GM12878 (cell line): ENCODE measurements around the gene GFRA1. TPM values are rescaled to one million over a fixed set of nuclear protein-coding genes. Genes with fewer than 3 reads are reported as not detected.

Experiments used
- ATAC-seq: fragments of 200-7000 bp; cut with Tn5 transposase; 3 replicates; pipeline ENCODE4 v1.9.1; 2020; ENCODE audit warnings: mild to moderate bottlenecking, moderate library complexity
- BruUV-seq: library from RNA; stranded (reverse); fragments of 400-500 nt; replicated peaks from 2 replicates; lab custom pipeline; 2021; lab: Mats Ljungman, UMichigan
- CTCF ChIA-PET: fragments of 300-600 bp; sonication (Branson Sonifier 250); formaldehyde crosslinking; extraction: SDS; loops from one replicate; lab custom pipeline; 2021; ENCODE audit warnings: inconsistent platforms; lab: Yijun Ruan, JAX
- POLR2A ChIA-PET: fragments of 350-600 bp; formaldehyde crosslinking; extraction: SDS; loops from one replicate; lab custom pipeline; 2021; ENCODE audit warnings: inconsistent platforms; lab: Charles Lee
- RAD21 ChIA-PET: fragments of 300-600 bp; sonication (Branson Sonifier 250); formaldehyde crosslinking; loops from one replicate; lab custom pipeline; 2023; ENCODE audit warnings: antibody characterized with exemption; ENCODE audit not compliant: unreplicated experiment; lab: Charles Lee
- SMC1A ChIA-PET: fragments of 300-600 bp; sonication (Branson Sonifier 250); formaldehyde crosslinking; loops from one replicate; lab custom pipeline; 2023; ENCODE audit not compliant: unreplicated experiment, uncharacterized antibody; lab: Charles Lee
- DNase-seq: peaks from one replicate; pipeline ENCODE4 v3.0.0-alpha.2; 2011; ENCODE audit warnings: low read depth, low spot score
- FAIRE-seq: peaks from 3 replicates; lab custom pipeline; 2011; peaks lifted over from hg19 to GRCh38; lab: Jason Lieb, UNC
- H2AFZ ChIP-seq: 2 replicates; pipeline ENCODE4 v1.6.0; 2011; ENCODE audit warnings: low read depth, low read length, control low read depth; ENCODE audit not compliant: control insufficient read depth
- H3K27ac ChIP-seq: 2 replicates; pipeline ENCODE4 v1.5.1; 2011; ENCODE audit warnings: control low read depth; ENCODE audit not compliant: control insufficient read depth, insufficient read depth
- H3K27me3 ChIP-seq, 2 experiments: replicated peaks in 1 of 2; 2 replicates each; pipeline versions ENCODE4 v1.6.0 to v1.6.1; 2011; ENCODE audit warnings: low read length in 1 of 2; ENCODE audit not compliant: control insufficient read depth in 2 of 2, insufficient read depth in 2 of 2
- H3K36me3 ChIP-seq, 2 experiments: 2 replicates each; pipeline ENCODE4 v1.5.1; 2011; ENCODE audit warnings: low read length in 1 of 2; ENCODE audit not compliant: control insufficient read depth in 2 of 2, insufficient read depth in 2 of 2
- H3K4me1 ChIP-seq: 2 replicates; pipeline ENCODE4 v1.6.1; 2011; ENCODE audit warnings: mild to moderate bottlenecking, low read length, moderate library complexity, mixed read lengths; ENCODE audit not compliant: control insufficient read depth, insufficient read depth
- H3K4me2 ChIP-seq: 2 replicates; pipeline ENCODE4 v1.6.0; 2011; ENCODE audit warnings: control low read depth; ENCODE audit not compliant: control insufficient read depth, insufficient read depth
- H3K4me3 ChIP-seq: fragments of 200-600 bp; sonication (generic); 2 replicates; pipeline ENCODE4 v1.5.1; 2016
- H3K79me2 ChIP-seq: 2 replicates; pipeline ENCODE4 v1.6.0; 2011; ENCODE audit warnings: low read length; ENCODE audit not compliant: control insufficient read depth, insufficient read depth
- H3K9ac ChIP-seq: 2 replicates; pipeline ENCODE4 v1.8.0; 2011; ENCODE audit warnings: low read length, control low read depth, mixed read lengths; ENCODE audit not compliant: control insufficient read depth, insufficient read depth
- H3K9me3 ChIP-seq: replicated peaks from 3 replicates; pipeline ENCODE4 v1.5.1; 2011; ENCODE audit warnings: mild to moderate bottlenecking, low read length; ENCODE audit not compliant: control insufficient read depth, insufficient read depth
- H4K20me1 ChIP-seq: 2 replicates; pipeline ENCODE4 v1.6.0; 2011; ENCODE audit not compliant: control insufficient read depth, insufficient read depth
- CBX3 ChIP-seq: fragments of 200-600 bp; sonication (generic); IDR thresholded peaks from 2 replicates; pipeline ENCODE4 v1.6.1; 2016; ENCODE audit warnings: low read depth, borderline replicate concordance
- CHD4 ChIP-seq: fragments of 200-600 bp; sonication (generic); IDR thresholded peaks from 2 replicates; pipeline ENCODE4 v1.6.1; 2016; ENCODE audit warnings: mild to moderate bottlenecking
- RELA ChIP-seq: fragments of 450-650 bp; IDR thresholded peaks from 2 replicates; pipeline ENCODE4 v1.8.0; 2014; ENCODE audit warnings: borderline replicate concordance; ENCODE audit not compliant: partially characterized antibody
- ZNF24 ChIP-seq: fragments of 450-650 bp; IDR thresholded peaks from 2 replicates; pipeline ENCODE4 v1.6.1; 2017; ENCODE audit warnings: antibody characterized with exemption, mild to moderate bottlenecking
- ZNF384 ChIP-seq: IDR thresholded peaks from 2 replicates; pipeline ENCODE4 v1.6.1; 2012; ENCODE audit warnings: low read depth, mild to moderate bottlenecking, low read length, improper control_type of control experiment, borderline replicate concordance
- WGBS: methylation state at CpG from one replicate; pipeline ENCODE4 v1.1.6; 2016; ENCODE audit warnings: low lambda C conversion rate; ENCODE audit not compliant: insufficient replicate concordance, insufficient coverage; ENCODE audit errors: missing lambda C conversion rate; 5-methylcytosine and 5-hydroxymethylcytosine counted together
- in situ Hi-C: fragments of 300-500 bp; cut with MboI; formaldehyde crosslinking; loops from 9 replicates; pipeline ENCODE4 v1.14.3; 2018; ENCODE audit warnings: mixed read lengths
- intact Hi-C: fragments of 100-400 bp; cut with micrococcal nuclease; formaldehyde crosslinking; loops from one replicate; pipeline ENCODE4 v1.14.2; 2022; ENCODE audit not compliant: unreplicated experiment
- polyA plus RNA-seq, 11 experiments: library from polyadenylated mRNA; depleted of rRNA in 4 of 11; unstranded in 6 of 11; stranded (reverse) in 5 of 11; fragments of >200 nt; fragmentation: Nextera tagmentation in 4 of 11; fragmentation: Illumina TruSeq in 1 of 11; extraction: Ambion mirVana in 4 of 11; extraction: Trizol in 1 of 11; gene quantifications; 1 replicate in 1 of 11; 2 replicates in 10 of 11; pipeline versions ENCODE4 v1.2.1 to v1.2.3, GENCODE V29; 2011 to 2016; ENCODE audit warnings: inconsistent platforms in 2 of 11, missing spikeins in 2 of 11, low read depth in 1 of 11
- total RNA-seq, 4 experiments: library from RNA; depleted of rRNA in 3 of 4; stranded (reverse); fragments of >200 nt in 3 of 4; fragmentation: Illumina TruSeq in 1 of 4; extraction: Trizol in 1 of 4; gene quantifications; 2 replicates each; pipeline versions ENCODE4 v1.2.1 to v1.2.3, GENCODE V29; 2013 to 2021
- TF ChIP-seq, protein P1 (sequence below): fragments of 450-650 bp; IDR thresholded peaks from 2 replicates; pipeline ENCODE4 v1.6.1; 2017; ENCODE audit warnings: mild to moderate bottlenecking, moderate library complexity
- TF ChIP-seq, protein P2 (sequence below): IDR thresholded peaks from 2 replicates; pipeline ENCODE4 v1.6.1; 2012; ENCODE audit warnings: low read depth, low read length, improper control_type of control experiment

GFRA1 gene
- total and polyA plus RNA-seq, 10 of the 15 experiments (the other 5 are each of a cell fraction or from before 2014, with no cell fraction given) = 0.05 to 0.19 TPM; not detected in 8

DNA sequence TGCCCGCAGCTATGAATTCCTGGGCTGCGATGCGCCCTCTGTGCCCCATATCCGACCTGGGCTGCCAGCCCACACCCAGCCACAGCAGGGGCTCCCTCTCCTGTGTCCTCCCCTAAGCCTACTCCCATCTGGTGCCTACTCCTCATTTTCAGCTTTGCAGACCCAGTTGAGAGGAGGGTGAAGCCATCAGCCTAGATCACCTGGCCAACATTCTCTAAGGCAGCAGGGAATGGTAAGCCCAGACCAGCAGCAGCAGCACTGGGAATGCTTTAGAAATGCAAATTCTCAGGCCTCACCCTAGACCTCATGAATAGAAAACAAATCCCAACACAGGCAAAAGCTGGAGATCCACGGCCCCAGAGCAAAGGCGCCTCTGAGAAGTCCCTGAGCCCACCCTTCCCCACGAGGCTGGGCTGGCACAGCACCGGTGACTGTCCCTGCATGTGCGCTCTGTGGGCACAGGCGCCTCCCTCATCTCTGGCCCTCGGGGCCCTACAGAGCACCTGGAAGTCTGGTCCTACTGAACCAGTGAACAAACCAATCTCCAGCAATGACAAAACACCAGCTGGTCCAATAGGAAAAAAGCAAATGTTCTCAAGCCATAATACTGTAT lies 161.4 kb downstream of the GFRA1 start:
- FAIRE-seq = no peak
- H3K4me1 ChIP-seq = no peaks in the 10 kb centered on the region
- POLR2A ChIA-PET = no interaction called here
- no peaks in the 10 kb centered on the region for H4K20me1 ChIP-seq
- no peak for TF ChIP-seq ZNF384
- TF ChIP-seq CBX3 = no peak
- no peak for TF ChIP-seq RELA
- TF ChIP-seq, protein P1, sequence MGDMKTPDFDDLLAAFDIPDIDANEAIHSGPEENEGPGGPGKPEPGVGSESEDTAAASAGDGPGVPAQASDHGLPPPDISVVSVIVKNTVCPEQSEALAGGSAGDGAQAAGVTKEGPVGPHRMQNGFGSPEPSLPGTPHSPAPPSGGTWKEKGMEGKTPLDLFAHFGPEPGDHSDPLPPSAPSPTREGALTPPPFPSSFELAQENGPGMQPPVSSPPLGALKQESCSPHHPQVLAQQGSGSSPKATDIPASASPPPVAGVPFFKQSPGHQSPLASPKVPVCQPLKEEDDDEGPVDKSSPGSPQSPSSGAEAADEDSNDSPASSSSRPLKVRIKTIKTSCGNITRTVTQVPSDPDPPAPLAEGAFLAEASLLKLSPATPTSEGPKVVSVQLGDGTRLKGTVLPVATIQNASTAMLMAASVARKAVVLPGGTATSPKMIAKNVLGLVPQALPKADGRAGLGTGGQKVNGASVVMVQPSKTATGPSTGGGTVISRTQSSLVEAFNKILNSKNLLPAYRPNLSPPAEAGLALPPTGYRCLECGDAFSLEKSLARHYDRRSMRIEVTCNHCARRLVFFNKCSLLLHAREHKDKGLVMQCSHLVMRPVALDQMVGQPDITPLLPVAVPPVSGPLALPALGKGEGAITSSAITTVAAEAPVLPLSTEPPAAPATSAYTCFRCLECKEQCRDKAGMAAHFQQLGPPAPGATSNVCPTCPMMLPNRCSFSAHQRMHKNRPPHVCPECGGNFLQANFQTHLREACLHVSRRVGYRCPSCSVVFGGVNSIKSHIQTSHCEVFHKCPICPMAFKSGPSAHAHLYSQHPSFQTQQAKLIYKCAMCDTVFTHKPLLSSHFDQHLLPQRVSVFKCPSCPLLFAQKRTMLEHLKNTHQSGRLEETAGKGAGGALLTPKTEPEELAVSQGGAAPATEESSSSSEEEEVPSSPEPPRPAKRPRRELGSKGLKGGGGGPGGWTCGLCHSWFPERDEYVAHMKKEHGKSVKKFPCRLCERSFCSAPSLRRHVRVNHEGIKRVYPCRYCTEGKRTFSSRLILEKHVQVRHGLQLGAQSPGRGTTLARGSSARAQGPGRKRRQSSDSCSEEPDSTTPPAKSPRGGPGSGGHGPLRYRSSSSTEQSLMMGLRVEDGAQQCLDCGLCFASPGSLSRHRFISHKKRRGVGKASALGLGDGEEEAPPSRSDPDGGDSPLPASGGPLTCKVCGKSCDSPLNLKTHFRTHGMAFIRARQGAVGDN = no peak
- TF ChIP-seq, protein P2, sequence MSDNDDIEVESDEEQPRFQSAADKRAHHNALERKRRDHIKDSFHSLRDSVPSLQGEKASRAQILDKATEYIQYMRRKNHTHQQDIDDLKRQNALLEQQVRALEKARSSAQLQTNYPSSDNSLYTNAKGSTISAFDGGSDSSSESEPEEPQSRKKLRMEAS = no peak
- TF ChIP-seq CHD4 = no peak
- no peak for TF ChIP-seq ZNF24
- TF ChIP-seq, all 136 proteins: peak for 0
- DNase-seq (no peak), ATAC-seq (no peak)
- H3K4me3 ChIP-seq = no peak overlapping the region
- in situ Hi-C loops = no loop called here
- ChIA-PET SMC1A (no interaction called here), RAD21 (no interaction called here), CTCF (no interaction called here)
- H3K36me3 ChIP-seq = no peaks in the 10 kb centered on the region
- WGBS = 42% methylated on average over 11 of the region's 11 CpGs
- H3K27me3 ChIP-seq = no peaks in the 10 kb centered on the region; a peak in 1 of 4 replicates
- H3K9me3 ChIP-seq = no peaks in the 10 kb centered on the region
- H3K4me2 ChIP-seq = no peak overlapping the region
- no peak overlapping the region for H2AFZ ChIP-seq
- no peaks in the 10 kb centered on the region for H3K79me2 ChIP-seq
- intact Hi-C loops = no loop called here
- no TSS peak for BruUV-seq
- no peak overlapping the region for H3K27ac ChIP-seq
- no peak overlapping the region for H3K9ac ChIP-seq
